ENCODE measurements around the gene NCS1. TPM values are rescaled to one million over a fixed set of nuclear protein-coding genes. Genes with fewer than 3 reads are reported as not detected.

The NCS1 gene
- total RNA-seq, 2 donors from 2014 or later, result 194 to 196 TPM

GRCh38 chr9:130222833-130223232 lies 50.6 kb downstream of the NCS1 start:
- DNase-seq (ENCODE audit: low spot score), result peak; percentile 72
- intact Hi-C loops (cut with DNase I), result no loop called here

DNA sequence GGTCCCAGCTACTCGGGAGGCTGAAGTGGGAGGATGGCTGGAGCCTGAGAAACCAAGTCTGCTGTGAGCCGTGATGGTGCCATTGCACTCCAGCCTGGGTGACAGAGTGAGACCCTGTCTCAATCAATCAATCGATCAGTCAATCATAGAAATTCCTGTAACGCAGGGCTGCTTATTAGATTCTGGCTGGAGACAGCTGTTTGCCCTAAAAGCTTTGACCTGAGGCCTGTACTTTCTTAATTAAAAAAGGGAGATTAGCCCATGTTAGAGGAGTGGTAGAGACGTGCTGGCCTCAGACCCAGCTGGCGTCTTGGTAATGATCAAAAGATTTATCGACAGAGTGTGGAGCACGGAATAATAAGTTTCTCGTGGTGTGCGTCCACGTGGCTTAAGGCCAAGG lies 52.9 kb downstream of the NCS1 start:
- intact Hi-C loops (cut with DNase I), result no loop called here

DNA sequence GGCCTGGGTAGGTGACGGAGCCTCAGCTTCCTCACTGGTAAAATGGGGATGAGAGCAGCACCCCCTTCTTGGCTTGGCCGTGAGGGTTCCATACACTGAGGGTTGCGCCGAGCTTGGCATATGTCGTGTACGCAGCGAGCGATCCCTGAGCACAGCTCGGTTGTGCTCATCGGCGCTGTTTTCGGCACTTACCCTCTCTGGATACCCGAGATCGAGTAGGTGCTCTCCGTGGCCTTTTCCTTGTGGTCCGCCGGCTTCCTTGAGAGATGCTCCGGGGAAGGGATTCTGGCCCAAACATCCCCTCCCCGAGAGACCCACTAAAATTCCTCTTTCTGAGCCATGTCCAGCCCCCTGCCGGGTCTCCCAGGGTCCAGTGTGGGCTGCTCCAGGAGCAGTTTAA lies 53.4 kb downstream of the NCS1 start:
- intact Hi-C loops (cut with DNase I), result no loop called here
- peak; percentile 53 for DNase-seq (ENCODE audit: low spot score)

More for the DNA sequence above, 52.9 kb downstream of the NCS1 start:
- DNase-seq (ENCODE audit: low spot score), result peak; percentile 49

DNA sequence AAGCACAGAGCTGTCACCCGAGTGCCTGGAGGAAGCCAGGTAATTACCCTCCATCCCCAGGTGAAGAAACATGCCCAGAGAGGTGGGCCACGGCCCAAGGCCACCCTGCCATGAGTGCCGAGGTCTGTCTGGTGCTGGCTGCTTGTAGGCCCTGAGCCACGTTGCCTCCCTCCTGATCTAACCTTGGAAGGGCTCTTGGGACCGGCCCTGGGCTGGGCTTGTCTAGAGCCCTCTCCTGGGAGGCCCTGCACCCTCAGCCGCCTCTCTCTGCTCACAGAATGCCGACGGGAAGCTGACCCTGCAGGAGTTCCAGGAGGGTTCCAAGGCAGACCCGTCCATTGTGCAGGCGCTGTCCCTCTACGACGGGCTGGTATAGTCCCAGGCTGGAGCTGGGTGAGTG lies 53.9 kb downstream of the NCS1 start:
- DNase-seq (ENCODE audit: low spot score), result peak; percentile 68
- intact Hi-C loops (cut with DNase I), result no loop called here

GRCh38 chr9:130227833-130228232 lies 55.6 kb downstream of the NCS1 start:
- intact Hi-C loops (cut with DNase I), result no loop called here
- DNase-seq (ENCODE audit: low spot score), result peak; percentile 22

GRCh38 chr9:130229759-130230158 lies 57.6 kb downstream of the NCS1 start:
- no peak for DNase-seq (ENCODE audit: low spot score)
- intact Hi-C loops (cut with DNase I), result loop anchor here (5.0 to 10.0 kb wide), 3 partner anchors 45 to 355 kb away; no protein-coding TSS in a partner anchor

DNA sequence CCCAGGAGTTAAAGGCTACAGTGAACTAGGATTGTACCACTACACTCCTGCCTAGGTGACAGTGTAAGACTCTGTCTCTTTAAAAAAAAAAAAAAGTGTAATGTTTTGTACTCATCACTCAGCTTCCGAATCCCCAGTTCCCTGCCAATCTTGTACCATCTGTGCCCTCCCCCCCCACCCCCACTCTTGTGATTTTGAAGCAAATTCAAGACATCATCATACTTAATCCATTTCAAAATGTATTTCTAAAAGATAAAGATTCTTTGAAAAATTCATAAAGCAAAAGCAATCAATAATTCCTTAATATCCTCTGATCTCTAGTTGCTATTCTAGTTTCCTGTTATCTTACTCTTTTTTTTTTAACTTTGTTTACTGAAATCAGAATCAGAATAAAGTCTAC lies 58.4 kb downstream of the NCS1 start:
- intact Hi-C loops (cut with DNase I), result loop anchor here (5.0 to 10.0 kb wide), 3 partner anchors 46 to 356 kb away; no protein-coding TSS in a partner anchor
- no peak for DNase-seq (ENCODE audit: low spot score)

DNA sequence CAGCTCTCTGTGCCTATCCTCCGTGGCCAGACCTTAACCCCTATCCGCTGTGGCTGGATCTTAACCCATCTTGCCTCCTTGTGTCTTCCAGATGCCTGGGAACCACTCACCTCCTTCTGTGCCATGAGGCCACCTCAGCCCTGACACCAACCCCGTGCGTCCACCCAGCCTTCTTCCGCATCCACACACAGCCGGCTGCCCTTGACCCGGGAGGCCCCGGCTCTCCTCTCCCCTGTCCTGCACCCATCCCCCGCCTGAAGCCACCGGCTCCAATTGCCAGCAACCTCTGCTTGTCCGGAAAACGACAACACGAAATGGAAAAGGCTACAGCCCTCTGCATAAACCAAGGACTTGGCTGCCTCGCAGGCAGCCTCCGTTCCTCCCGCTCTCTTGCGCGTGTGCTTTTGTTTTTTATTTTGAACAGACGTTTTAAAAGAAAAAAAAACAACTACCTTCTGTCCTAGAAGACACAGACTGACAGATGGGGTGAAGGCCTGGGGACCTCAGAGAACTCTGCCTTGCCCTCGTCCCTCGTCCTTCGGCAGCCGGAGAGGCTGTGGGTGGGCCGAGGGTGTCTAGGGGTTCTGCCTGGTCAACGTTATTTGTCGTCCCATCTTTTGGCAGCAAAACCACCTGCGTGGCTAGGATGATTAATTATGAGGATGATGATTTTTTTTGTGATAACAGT lies 60.8 kb downstream of the NCS1 start:
- intact Hi-C loops (cut with DNase I), result loop anchor here (5.0 to 10.0 kb wide), 3 partner anchors 48 to 358 kb away; no protein-coding TSS in a partner anchor
- peak; percentile 68 for DNase-seq (ENCODE audit: low spot score)

- intact Hi-C loops (cut with DNase I), result loop anchor here (5.0 to 10.0 kb wide), 3 partner anchors 49 to 359 kb away; no protein-coding TSS in a partner anchor
- DNase-seq (ENCODE audit: low spot score), result no peak
Observed at GRCh38 chr9:130233587-130233945, 61.4 kb downstream of the NCS1 start.

- intact Hi-C loops (cut with DNase I), result loop anchor here (5.0 to 10.0 kb wide), 4 partner anchors 50 to 360 kb away; no protein-coding TSS in a partner anchor
- peak; percentile 66 for DNase-seq (ENCODE audit: low spot score)
Observed at GRCh38 chr9:130234340-130235260, 62.4 kb downstream of the NCS1 start.

DNA sequence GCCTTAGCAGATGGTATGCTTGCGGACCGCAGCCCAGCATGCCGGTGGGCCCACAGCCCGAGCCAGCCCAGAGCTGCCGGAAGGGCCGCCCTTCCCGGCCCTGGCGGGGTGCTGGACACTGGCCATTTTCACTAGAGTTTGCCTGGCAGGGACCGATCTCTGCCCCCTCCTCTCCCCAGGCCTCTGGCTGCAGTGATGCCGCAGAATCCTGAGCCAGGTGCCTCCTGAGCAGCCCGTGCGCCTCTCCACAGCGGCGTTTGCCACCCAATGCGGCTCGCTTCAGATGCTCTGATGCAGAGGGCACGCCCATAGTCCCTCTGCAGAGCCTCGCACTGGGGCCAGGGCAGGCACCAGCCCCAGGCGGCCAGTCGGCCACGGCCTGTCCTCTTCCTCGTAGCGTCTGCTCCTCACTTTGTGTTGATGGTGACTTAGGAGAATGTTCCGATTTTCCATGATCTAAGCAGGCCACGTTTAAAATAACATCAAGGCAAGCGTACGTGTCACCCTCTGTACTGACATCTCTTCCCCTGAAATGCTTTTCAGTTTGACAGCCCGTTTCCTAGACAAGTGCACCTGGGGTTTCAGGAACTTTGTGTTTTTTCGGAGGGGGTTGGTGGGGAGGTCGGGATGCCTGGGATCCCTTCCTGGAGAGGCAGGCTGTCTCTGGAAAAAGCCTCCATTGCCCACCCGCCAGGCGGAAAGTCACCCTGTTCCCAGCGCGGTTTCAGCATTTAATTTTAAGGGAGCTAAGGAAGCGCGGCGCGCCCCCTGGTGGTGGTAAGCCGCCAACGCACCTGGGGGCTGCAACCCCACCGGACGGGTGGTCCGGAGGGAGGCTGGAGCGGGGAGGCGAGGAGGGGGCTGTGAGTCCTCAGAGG lies 63.6 kb downstream of the NCS1 start:
- intact Hi-C loops (cut with DNase I), result loop anchor here in 1 of 2 donors (5.0 to 10.0 kb wide), 3 partner anchors 51 to 361 kb away; no protein-coding TSS in a partner anchor
- peak; percentile 92 for DNase-seq (ENCODE audit: low spot score)

DNA sequence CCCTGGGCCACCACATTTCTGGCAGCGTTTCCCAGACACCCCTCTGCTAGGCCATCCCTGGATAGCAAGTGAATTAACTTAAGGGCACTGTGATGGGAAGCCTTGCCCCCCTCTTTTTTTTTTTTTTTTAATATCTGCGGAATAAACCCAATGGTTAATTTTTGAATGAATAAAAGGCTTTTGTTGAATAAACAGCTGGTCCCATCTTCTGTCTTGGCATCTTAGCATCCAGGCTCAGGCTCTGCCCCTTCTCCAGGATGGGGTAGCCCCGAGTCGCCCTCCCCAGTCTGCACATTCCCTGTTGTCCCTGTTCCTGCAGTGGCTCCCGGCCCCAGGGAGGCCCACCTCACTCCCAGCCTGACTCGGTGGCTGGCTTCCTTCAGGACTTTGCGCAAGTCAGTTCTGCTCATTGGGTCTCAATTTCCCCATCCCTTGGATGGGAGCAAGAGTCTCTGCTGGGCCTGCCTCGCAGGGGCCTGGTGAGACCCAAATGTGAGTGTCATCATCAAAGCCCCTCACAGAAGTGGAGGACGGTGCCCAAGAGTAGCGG lies 64.3 kb downstream of the NCS1 start:
- DNase-seq (ENCODE audit: low spot score), result peak; percentile 69
- intact Hi-C loops (cut with DNase I), result loop anchor here in 1 of 2 donors (5.0 to 10.0 kb wide), 3 partner anchors 52 to 362 kb away; no protein-coding TSS in a partner anchor

GRCh38 chr9:130237076-130237475 lies 64.9 kb downstream of the NCS1 start:
- DNase-seq (ENCODE audit: low spot score), result peak; percentile 78
- intact Hi-C loops (cut with DNase I), result loop anchor here in 1 of 2 donors (5.0 to 10.0 kb wide), 3 partner anchors 52 to 362 kb away; no protein-coding TSS in a partner anchor

DNA sequence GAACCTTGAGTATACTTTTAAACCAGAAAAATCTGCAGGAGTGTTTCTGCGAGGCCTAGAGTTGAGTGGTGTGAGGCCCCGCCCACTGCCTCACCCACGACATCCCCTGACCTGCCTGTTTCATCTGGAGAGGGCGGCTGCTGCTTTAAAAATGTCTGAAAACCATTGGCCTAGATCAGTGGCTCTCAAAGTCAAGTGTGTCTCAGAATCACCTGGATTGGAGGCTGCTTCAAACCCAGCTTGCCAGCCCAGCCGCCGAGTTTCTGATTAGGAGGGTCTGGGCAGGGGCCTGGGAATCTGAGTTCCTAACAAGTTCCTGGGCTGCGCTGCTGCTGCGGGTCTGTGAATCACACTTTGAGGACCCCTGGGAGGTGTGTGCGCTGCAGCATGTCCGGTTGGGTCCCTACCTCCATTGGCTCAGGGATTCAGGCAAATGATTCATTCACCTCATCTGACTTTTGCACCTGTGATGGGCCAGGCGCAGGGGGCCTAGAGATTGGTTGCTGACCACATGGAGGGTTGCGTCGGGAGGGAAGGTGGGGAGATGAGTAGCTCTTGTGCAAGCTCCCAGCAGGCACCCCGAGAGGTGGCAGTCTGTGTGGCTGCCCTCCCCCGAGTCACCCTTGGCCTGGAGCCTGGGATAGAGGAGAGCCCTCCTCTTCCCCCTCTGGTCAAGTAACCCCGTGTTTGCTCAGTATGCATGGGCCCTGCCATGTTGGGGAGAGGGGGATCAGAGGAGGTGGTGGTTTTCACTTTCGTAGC lies 65.7 kb downstream of the NCS1 start:
- intact Hi-C loops (cut with DNase I), result loop anchor here in 1 of 2 donors (5.0 to 10.0 kb wide), 3 partner anchors 53 to 363 kb away; no protein-coding TSS in a partner anchor
- peak; percentile 78 for DNase-seq (ENCODE audit: low spot score)

GRCh38 chr9:130239363-130239695 lies 67.1 kb downstream of the NCS1 start:
- peak; percentile 46 for DNase-seq (ENCODE audit: low spot score)
- intact Hi-C loops (cut with DNase I), result loop anchor here in 1 of 2 donors (5.0 to 10.0 kb wide), 3 partner anchors 55 to 365 kb away; no protein-coding TSS in a partner anchor

GRCh38 chr9:130239741-130240241 lies 67.6 kb downstream of the NCS1 start:
- DNase-seq (ENCODE audit: low spot score), result peak; percentile 71
- intact Hi-C loops (cut with DNase I), result loop anchor here in 1 of 2 donors (5.0 to 10.0 kb wide), 3 partner anchors 55 to 365 kb away; no protein-coding TSS in a partner anchor

- peak; percentile 87 for DNase-seq (ENCODE audit: low spot score)
- intact Hi-C loops (cut with DNase I), result no loop called here
Observed at GRCh38 chr9:130240410-130241197, 68.4 kb downstream of the NCS1 start.

Measured in posterior vena cava (tissue), 2 donors.